Liver (tissue), 3 donors: ENCODE data around the gene C16orf74.

Experiments
- CTCF ChIP-seq: fragments of 150-350 bp; IDR thresholded peaks from 2 replicates; pipeline ENCODE4 v1.5.1; 2017; ENCODE audit warnings: improper control_type of control experiment, low read depth, low read length; ENCODE audit not compliant: missing input control
- GABPA ChIP-seq, 2 donors: IDR thresholded peaks in 1 of 2; conservative IDR thresholded peaks in 1 of 2; 2 replicates each; pipeline ENCODE4 v1.6.1; 2016; ENCODE audit warnings: antibody characterized with exemption in 2 of 2, mild to moderate bottlenecking in 1 of 2, moderate library complexity in 1 of 2
- JUND ChIP-seq, 2 donors: IDR thresholded peaks; 2 replicates each; pipeline ENCODE4 v1.6.1; 2016; ENCODE audit warnings: antibody characterized with exemption in 2 of 2
- SP1 ChIP-seq: IDR thresholded peaks from 2 replicates; pipeline ENCODE4 v1.6.1; 2018; ENCODE audit warnings: antibody characterized with exemption, mild to moderate bottlenecking
- TF ChIP-seq, protein P1 (sequence below): IDR thresholded peaks from 2 replicates; pipeline ENCODE4 v1.6.1; 2016; ENCODE audit warnings: antibody characterized with exemption
- donor health status: healthy.
- donor health status: healthy.

GRCh38 chr16:85765767-85766166 is 14.9 kb upstream of the C16orf74 start:
- TF ChIP-seq GABPA (IDR thresholded peaks at IDR 0.05 in 1 of 2, conservative IDR thresholded peaks at IDR 0.05 in 1 of 2) (no peak), SP1 (no peak), JUND (IDR thresholded peaks at IDR 0.05) (no peak), CTCF (no peak)
- TF ChIP-seq, protein P1, sequence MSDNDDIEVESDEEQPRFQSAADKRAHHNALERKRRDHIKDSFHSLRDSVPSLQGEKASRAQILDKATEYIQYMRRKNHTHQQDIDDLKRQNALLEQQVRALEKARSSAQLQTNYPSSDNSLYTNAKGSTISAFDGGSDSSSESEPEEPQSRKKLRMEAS = no peak
